ENCODE results near the gene OBP2A.

GRCh38 chr9:135533113-135533512 lies 12.8 kb upstream of the OBP2A start:
- TF ChIP-seq POLR2AphosphoS5 (IDR thresholded peaks at IDR 0.05; ENCODE audit: borderline replicate concordance, low read depth, low read length) (no peak), FOXP2 (optimal IDR thresholded peaks at IDR 0.05; ENCODE audit: control extremely low read depth, extremely low read length, insufficient read depth) (no peak)

Data from SK-N-MC (cell line).